COLO829 (cell line): ENCODE results near the gene POTEM.
"Not testable (repeated sequence)": the region's sequence is repeated elsewhere in the genome, so short reads cannot be mapped to it uniquely, and the experiment has no call there.

Experiments used
- DNase-seq: peaks from one replicate; pipeline ENCODE4 v3.0.0; 2012; ENCODE audit warnings: low spot score

POTEM gene

GRCh38 chr14:18967134-18967533, at the start of gene POTEM:
TSS of gene POTEM (plus strand) at chr14:18967434. CDS start at chr14:18967486, 52 bp downstream.
- not testable (repeated sequence) for DNase-seq

DNA sequence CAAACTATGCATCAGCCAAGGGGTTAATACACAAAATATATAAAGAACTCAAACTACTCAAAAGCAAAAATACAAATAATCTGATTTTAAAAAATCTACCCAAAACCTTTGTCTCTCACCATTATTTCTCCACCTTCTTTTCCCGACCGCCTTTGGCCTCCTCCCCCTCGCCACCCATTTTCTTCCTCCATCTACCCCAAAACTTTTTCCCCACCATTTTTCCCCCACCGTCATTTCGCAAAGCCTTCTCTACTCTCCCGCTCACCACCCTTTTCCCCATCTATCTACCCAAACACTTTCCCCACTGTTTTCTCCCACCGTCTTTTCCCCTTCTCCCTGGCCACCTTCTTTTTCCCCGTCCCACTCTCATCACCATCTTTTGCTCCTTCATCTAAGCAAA, 48.9 kb upstream of the POTEM start:
- not testable (repeated sequence) for DNase-seq

- not testable (repeated sequence) for DNase-seq
These were observed 47.2 kb upstream of the POTEM start for GRCh38 chr14:18920052-18920451.

GRCh38 chr14:18921055-18921701, 46.1 kb upstream of the POTEM start:
- DNase-seq, result not testable (repeated sequence)

GRCh38 chr14:18936848-18937247, 30.4 kb upstream of the POTEM start:
- DNase-seq, result not testable (repeated sequence)

DNA sequence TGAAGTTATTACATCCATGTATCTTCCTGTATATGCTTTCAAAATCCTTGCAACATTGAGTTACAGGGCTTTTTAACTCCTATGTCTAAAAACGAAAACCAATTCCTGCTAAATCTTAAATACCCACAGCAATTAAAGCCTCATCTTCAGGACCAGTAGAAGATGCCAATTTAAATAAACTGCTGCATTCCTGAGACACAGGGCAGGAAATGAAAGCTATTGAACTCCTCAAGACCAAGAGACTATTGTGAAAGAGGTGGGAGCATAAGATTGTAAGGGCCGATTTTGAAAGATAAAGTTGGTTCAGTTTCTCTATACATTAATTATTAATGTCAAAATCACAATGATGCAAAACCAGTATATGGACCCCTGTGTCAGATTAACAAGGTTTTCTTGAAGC, 28.5 kb upstream of the POTEM start:
- DNase-seq, result not testable (repeated sequence)

- DNase-seq, result not testable (repeated sequence)
These were observed 17.3 kb upstream of the POTEM start for GRCh38 chr14:18949939-18950338.

DNA sequence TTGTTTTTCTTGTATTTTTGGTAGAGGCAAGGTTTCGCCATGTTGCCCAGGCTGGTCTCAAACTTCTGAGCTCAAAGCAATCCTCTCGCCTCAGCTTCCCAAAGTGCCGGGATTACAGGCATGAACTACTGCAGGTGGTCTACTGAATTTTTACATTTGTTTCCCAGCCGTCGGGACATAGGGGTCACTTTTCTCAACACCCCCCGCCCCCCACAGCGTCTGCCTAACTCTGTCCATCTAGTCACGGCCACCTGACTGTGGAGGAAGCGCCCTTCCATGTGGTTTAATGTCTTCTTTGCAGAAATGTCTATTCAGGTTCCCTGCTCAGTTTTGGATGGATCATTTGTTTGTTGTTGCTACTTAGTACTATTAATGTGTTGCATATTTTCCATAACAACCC, 14.1 kb upstream of the POTEM start:
- DNase-seq, result not testable (repeated sequence)

DNA sequence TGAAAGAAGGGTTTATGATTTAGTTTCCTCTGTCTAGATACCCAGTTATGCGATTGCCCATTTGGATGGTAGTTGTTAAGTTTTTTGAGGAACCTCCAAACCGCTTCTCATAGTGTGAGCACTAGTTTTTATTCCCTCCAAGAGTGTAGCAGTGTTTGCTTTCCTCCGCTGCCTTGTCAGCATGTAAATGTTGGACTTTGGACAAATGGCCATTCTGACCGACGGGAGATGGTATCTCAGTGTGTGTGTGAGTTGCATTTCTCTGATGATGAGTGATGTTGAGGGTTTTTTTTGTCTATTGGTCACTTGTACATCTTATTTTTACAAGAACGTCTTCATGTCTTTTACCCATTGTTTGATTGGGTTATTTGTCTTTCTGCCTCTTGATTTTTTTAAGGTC, 11.4 kb upstream of the POTEM start:
- not testable (repeated sequence) for DNase-seq

- DNase-seq, result not testable (repeated sequence)
These were observed 5.7 kb upstream of the POTEM start for GRCh38 chr14:18961576-18961975.

GRCh38 chr14:18962143-18962542, 5.1 kb upstream of the POTEM start:
- not testable (repeated sequence) for DNase-seq

DNA sequence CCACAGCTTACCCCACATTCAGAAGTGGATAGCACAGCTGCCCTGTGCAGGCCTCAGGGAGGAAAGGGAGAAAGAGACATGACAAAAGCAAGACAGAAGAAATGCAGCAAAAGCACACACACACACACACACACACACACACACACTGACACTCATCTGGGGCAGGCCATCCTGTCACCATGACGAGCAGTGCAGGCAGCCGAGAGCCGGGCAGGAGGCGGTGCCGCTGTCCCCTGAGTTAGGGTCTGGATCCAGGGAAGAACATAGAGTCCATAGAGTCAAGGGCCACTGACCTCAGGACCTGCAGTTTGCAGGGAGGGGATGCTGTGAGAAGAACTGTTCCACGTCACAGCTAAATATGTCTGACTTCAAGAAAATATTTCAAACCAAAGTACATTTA, 4.0 kb upstream of the POTEM start:
- not testable (repeated sequence) for DNase-seq

- DNase-seq, result not testable (repeated sequence)
These were observed 2.4 kb upstream of the POTEM start for GRCh38 chr14:18964878-18965277.

DNA sequence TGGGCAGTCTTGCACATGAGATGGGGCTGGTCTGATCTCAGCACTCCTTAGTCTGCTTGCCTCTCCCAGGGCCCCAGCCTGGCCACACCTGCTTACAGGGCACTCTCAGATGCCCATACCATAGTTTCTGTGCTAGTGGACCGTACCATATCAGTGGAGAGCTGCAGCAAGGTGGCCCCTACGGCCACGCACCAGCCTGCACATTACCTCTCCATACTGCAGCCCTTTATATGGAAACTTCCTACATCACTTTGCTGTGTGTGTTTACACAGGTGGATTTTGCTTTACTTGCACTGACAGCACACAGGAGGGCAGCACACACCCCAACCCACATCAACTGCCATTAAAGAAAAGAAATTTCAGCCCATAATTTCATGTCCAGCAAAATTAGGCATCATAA, 35.3 kb downstream of the POTEM start:
- DNase-seq, result not testable (repeated sequence)

- not testable (repeated sequence) for DNase-seq
These were observed 39.3 kb downstream of the POTEM start for GRCh38 chr14:19006490-19006889.

GRCh38 chr14:19007678-19008077, 40.4 kb downstream of the POTEM start:
- DNase-seq, result not testable (repeated sequence)

DNA sequence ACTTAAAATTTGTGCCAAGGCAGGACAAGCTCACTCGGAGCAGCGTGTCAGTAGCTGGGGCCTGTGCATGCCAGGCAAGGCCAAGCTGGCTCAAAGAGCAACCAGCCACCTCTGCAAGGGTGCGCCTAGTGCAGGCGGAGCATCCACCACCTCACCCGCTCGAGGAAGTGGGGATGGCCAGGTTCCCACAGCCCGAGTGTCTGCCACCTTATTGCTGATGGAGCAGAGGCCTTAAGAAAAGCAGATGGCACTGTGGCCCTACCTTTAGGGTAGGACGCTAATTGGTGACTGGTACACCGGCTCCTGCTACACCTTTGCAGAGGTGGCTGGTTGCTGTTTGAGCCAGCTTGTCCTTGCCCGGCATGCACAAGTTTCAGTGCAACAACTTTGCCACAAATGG, 43.8 kb downstream of the POTEM start:
- not testable (repeated sequence) for DNase-seq

DNA sequence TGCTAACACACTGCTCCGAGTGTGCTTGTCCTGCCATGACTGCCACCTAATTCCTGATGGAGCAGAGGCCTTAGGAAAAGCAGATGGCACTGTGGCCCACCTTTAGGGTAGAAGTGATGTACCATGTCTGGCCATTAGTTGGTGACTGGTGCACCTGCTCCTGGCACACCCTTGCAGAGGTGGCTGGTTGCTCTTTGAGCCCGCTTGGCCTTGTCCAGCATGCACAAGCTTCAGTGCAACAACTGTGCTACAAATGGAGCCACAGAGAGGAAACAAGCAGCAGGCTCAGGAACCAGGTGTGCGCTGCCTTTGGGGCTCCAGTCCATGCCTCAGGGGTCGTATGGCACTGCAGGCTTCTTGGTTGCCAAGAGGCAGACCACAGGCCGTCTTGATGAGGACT, 44.5 kb downstream of the POTEM start:
- DNase-seq, result not testable (repeated sequence)

GRCh38 chr14:19015185-19015584, 48.0 kb downstream of the POTEM start:
- DNase-seq, result not testable (repeated sequence)

GRCh38 chr14:19025080-19025589, 57.9 kb downstream of the POTEM start:
- DNase-seq, result not testable (repeated sequence)

GRCh38 chr14:19026649-19027351, 59.6 kb downstream of the POTEM start:
- not testable (repeated sequence) for DNase-seq

DNA sequence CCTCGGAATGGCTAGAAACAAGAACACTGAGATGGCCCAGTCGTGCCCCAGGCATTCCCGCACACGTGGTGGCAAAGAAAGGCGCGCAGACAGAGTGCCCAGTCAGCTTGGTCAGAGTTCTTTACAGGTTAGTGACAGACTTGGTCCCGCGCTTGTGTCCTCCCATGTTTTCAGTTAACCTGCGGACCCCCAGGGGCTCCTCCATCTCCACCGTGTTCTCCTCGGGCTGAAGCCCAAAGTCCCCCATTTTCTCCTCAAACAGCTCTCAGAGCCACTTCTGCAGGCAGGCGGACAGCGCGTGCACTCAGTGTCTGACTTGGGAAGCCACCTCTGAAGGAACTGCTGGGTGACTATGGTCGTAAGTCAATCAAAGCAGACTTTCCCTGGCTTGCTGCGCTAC, 60.7 kb downstream of the POTEM start:
- DNase-seq, result not testable (repeated sequence)

DNA sequence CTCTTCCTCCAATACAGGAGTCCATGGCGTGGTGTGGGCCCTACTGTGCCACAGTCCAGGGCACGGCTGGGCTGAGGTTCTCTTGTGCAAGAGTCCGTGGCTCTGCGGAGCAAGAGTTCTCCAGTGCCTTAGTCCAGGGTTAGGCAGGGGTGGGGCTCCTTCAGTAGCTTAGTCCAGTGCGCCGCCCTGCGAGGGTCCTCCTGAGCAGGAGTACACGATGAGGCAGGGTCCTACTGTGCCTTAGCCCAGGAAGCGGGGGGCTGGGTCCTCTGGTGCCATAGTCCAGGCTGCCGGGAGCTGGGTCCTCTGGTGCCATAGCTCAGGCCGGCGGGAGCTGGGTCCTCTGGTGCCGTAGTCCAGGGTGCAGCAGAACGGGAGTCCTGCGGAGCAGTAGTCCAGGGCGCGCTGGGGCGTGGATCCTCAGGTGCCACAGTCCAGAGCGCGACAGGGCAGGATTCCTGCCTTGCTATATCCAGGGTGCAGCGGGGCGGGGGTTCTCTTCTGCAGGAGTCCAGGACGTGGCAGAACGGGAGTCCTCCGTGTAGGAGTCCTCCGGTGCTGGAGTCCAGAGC, 69.7 kb downstream of the POTEM start:
- not testable (repeated sequence) for DNase-seq
